ENCODE data around the gene AKR1D1. TPM values are rescaled to one million over a fixed set of nuclear protein-coding genes. Genes with fewer than 3 reads are reported as not detected.
"Not testable (repeated sequence)": the region's sequence is repeated elsewhere in the genome, so short reads cannot be mapped to it uniquely, and the experiment has no call there.

Gene AKR1D1
- total RNA-seq, 1 donor from 2014 or later, result not detected

- Mint-ChIP-seq H3K9me3 (ENCODE audit: low read depth) (peaks cover 20% of the 10 kb centered on the region), H3K4me1 (ENCODE audit: low read depth) (no peaks in the 10 kb centered on the region), H3K27ac (ENCODE audit: unreplicated experiment) (no peak overlapping the region), H3K27me3 (ENCODE audit: low read depth) (peaks cover 1% of the 10 kb centered on the region), H3K4me3 (ENCODE audit: unreplicated experiment) (no peak overlapping the region), H3K36me3 (ENCODE audit: low read depth) (peaks cover 6% of the 10 kb centered on the region)
- DNase-seq (ENCODE audit: low spot score), result no peak
- no peak for TF ChIP-seq CTCF (IDR thresholded peaks at IDR 0.05)
Observed at GRCh38 chr7:138072726-138073125, 3.5 kb upstream of the AKR1D1 start.

- H3K9me3 Mint-ChIP-seq (ENCODE audit: low read depth), result peaks cover 20% of the 10 kb centered on the region
- H3K27ac Mint-ChIP-seq (ENCODE audit: unreplicated experiment), result no peak overlapping the region
- H3K4me1 Mint-ChIP-seq (ENCODE audit: low read depth), result no peaks in the 10 kb centered on the region
- no peak overlapping the region for H3K4me3 Mint-ChIP-seq (ENCODE audit: unreplicated experiment)
- peaks cover 6% of the 10 kb centered on the region for H3K36me3 Mint-ChIP-seq (ENCODE audit: low read depth)
- no peak for DNase-seq (ENCODE audit: low spot score)
- peaks cover 1% of the 10 kb centered on the region for H3K27me3 Mint-ChIP-seq (ENCODE audit: low read depth)
- no peak for TF ChIP-seq CTCF (IDR thresholded peaks at IDR 0.05)
Observed at GRCh38 chr7:138074121-138074520, 2.1 kb upstream of the AKR1D1 start.

GRCh38 chr7:138074540-138074939 is 1.7 kb upstream of the AKR1D1 start:
- DNase-seq (ENCODE audit: low spot score), result no peak
- no peak for TF ChIP-seq CTCF (IDR thresholded peaks at IDR 0.05)
- Mint-ChIP-seq H3K4me3 (ENCODE audit: unreplicated experiment) (no peak overlapping the region), H3K27ac (ENCODE audit: unreplicated experiment) (no peak overlapping the region), H3K4me1 (ENCODE audit: low read depth) (no peaks in the 10 kb centered on the region), H3K9me3 (ENCODE audit: low read depth) (peaks cover 20% of the 10 kb centered on the region), H3K27me3 (ENCODE audit: low read depth) (peaks cover 1% of the 10 kb centered on the region), H3K36me3 (ENCODE audit: low read depth) (peaks cover 6% of the 10 kb centered on the region)

- H3K4me1 Mint-ChIP-seq (ENCODE audit: low read depth), result no peaks in the 10 kb centered on the region
- TF ChIP-seq CTCF (IDR thresholded peaks at IDR 0.05), result no peak
- H3K27me3 Mint-ChIP-seq (ENCODE audit: low read depth), result peaks cover 1% of the 10 kb centered on the region
- peaks cover 20% of the 10 kb centered on the region for H3K9me3 Mint-ChIP-seq (ENCODE audit: low read depth)
- no peak for DNase-seq (ENCODE audit: low spot score)
- no peak overlapping the region for H3K4me3 Mint-ChIP-seq (ENCODE audit: unreplicated experiment)
- H3K27ac Mint-ChIP-seq (ENCODE audit: unreplicated experiment), result no peak overlapping the region
- peaks cover 6% of the 10 kb centered on the region for H3K36me3 Mint-ChIP-seq (ENCODE audit: low read depth)
Observed at GRCh38 chr7:138075350-138075749, 909 bp upstream of the AKR1D1 start.

- not testable (repeated sequence) for H3K4me1 Mint-ChIP-seq (ENCODE audit: low read depth); H3K27ac Mint-ChIP-seq (ENCODE audit: unreplicated experiment); H3K27me3 Mint-ChIP-seq (ENCODE audit: low read depth); H3K4me3 Mint-ChIP-seq (ENCODE audit: unreplicated experiment); H3K36me3 Mint-ChIP-seq (ENCODE audit: low read depth); DNase-seq (ENCODE audit: low spot score)
- H3K9me3 Mint-ChIP-seq (ENCODE audit: low read depth), result peaks cover 20% of the 10 kb centered on the region
Observed at GRCh38 chr7:138075786-138076185, 473 bp upstream of the AKR1D1 start.

- Mint-ChIP-seq H3K9me3 (ENCODE audit: low read depth) (peaks cover 20% of the 10 kb centered on the region), H3K4me3 (ENCODE audit: unreplicated experiment) (no peak overlapping the region), H3K36me3 (ENCODE audit: low read depth) (peaks cover 6% of the 10 kb centered on the region), H3K4me1 (ENCODE audit: low read depth) (no peaks in the 10 kb centered on the region), H3K27me3 (ENCODE audit: low read depth) (no peaks in the 10 kb centered on the region), H3K27ac (ENCODE audit: unreplicated experiment) (no peak overlapping the region)
- no peak for DNase-seq (ENCODE audit: low spot score)
- no peak for TF ChIP-seq CTCF (IDR thresholded peaks at IDR 0.05)
Observed at GRCh38 chr7:138077809-138078208, 1.6 kb downstream of the AKR1D1 start.

Measured in chondrocyte (in vitro differentiated cells).